Kasumi-1 (cell line): ENCODE data around the gene LILRA6.
"Not testable (repeated sequence)": the region's sequence is repeated elsewhere in the genome, so short reads cannot be mapped to it uniquely, and the experiment has no call there.

Experiments
- DNase-seq, 2 experiments: peaks; one replicate each; lab custom pipeline; 2025; lab: John Stamatoyannopoulos, UW

LILRA6 gene

GRCh38 chr19:54262470-54262869, 19.9 kb upstream of the LILRA6 start:
- no peak for DNase-seq

GRCh38 chr19:54262066-54262465, 19.5 kb upstream of the LILRA6 start:
- DNase-seq, result no peak

- DNase-seq, result no peak
Measured at GRCh38 chr19:54257116-54257480, 14.5 kb upstream of the LILRA6 start, which contains the start of gene LILRB5. Gene LILRB5 (minus strand): TSS chr19:54257273. CDS start chr19:54257193, 80 bp downstream.

GRCh38 chr19:54256250-54257115, 13.9 kb upstream of the LILRA6 start:
- no peak for DNase-seq

GRCh38 chr19:54255105-54255775, 12.7 kb upstream of the LILRA6 start:
- DNase-seq, result no peak

GRCh38 chr19:54254195-54254906, 11.8 kb upstream of the LILRA6 start:
- no peak for DNase-seq

GRCh38 chr19:54253331-54254194, 11.0 kb upstream of the LILRA6 start:
- DNase-seq, result no peak

GRCh38 chr19:54252845-54253244, 10.3 kb upstream of the LILRA6 start:
- DNase-seq, result no peak

GRCh38 chr19:54252243-54252642, 9.7 kb upstream of the LILRA6 start:
- no peak for DNase-seq

GRCh38 chr19:54248016-54248601, 5.5 kb upstream of the LILRA6 start:
- DNase-seq, result peak; percentile 77 to 81

- no peak for DNase-seq
Measured at GRCh38 chr19:54247106-54247930, 4.7 kb upstream of the LILRA6 start.

GRCh38 chr19:54245936-54246335, 3.3 kb upstream of the LILRA6 start:
- no peak for DNase-seq

- DNase-seq, result peak in 1 of 2 experiments; percentile 19
Measured at GRCh38 chr19:54243809-54244208, 1.2 kb upstream of the LILRA6 start.

- not testable (repeated sequence) for DNase-seq
Measured at GRCh38 chr19:54242234-54242633, 356 bp downstream of the LILRA6 start.

GRCh38 chr19:54240372-54241336, 1.9 kb downstream of the LILRA6 start:
- not testable (repeated sequence) for DNase-seq

- DNase-seq, result not testable (repeated sequence)
Measured at GRCh38 chr19:54239491-54240371, 2.9 kb downstream of the LILRA6 start.

- DNase-seq, result no peak
Measured at GRCh38 chr19:54233941-54234340, 8.6 kb downstream of the LILRA6 start.
